Vagina (tissue), 2 donors: ENCODE results near the gene KCNK16.

ENCODE experiments used
- CTCF ChIP-seq, 3 experiments: fragments of 450-650 bp in 2 of 3; fragments of 200-600 bp in 1 of 3; sonication (generic) in 1 of 3; IDR thresholded peaks; one replicate each; pipeline ENCODE4 v1.5.1; 2017 to 2019; ENCODE audit warnings: antibody characterized with exemption in 3 of 3, mild to moderate bottlenecking in 2 of 3, moderate library complexity in 2 of 3
- POLR2A ChIP-seq, 2 donors: fragments of 450-650 bp; IDR thresholded peaks; one replicate each; pipeline ENCODE4 v1.6.1; 2017; ENCODE audit warnings: antibody characterized with exemption in 2 of 2, mild to moderate bottlenecking in 2 of 2, moderate library complexity in 2 of 2
- POLR2AphosphoS5 ChIP-seq, 2 donors: sonication (generic); formaldehyde crosslinking; IDR thresholded peaks; one replicate each; pipeline ENCODE4 v1.9.0; 2017; ENCODE audit warnings: antibody characterized with exemption in 2 of 2, mild to moderate bottlenecking in 2 of 2, low read depth in 1 of 2; ENCODE audit not compliant: insufficient read depth in 1 of 2

DNA sequence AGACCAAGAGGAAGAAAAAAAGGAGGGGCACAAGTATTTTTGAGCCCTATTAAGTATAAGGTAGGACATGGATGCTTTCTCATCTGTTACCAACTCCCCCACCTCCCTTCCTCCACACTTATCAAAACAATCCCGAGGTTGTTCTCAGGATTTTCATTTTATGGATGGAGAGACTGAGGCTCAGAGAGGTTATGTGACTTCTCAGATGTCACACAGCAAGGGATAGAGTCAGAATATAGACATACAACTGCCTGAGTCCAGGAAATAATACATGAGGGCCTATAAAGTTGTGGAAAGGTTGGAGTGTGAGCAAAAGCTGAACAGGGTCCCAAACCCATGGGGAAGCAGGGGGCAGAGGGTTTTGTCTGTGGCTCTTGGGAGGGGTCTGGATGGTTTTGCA, 27.6 kb downstream of the KCNK16 start:
- TF ChIP-seq POLR2A (IDR thresholded peaks at IDR 0.05), result no peak
- TF ChIP-seq CTCF (IDR thresholded peaks at IDR 0.05), result no peak
- no peak for TF ChIP-seq POLR2AphosphoS5 (IDR thresholded peaks at IDR 0.05; ENCODE audit: insufficient read depth in 1 of 2, low read depth in 1 of 2)
